ENCODE measurements around the gene ELOVL7.
A peak's percentile ranks its signal among the peaks of the same experiment; 100 is the strongest.
"Not testable (repeated sequence)": the region's sequence is repeated elsewhere in the genome, so short reads cannot be mapped to it uniquely, and the experiment has no call there.

ELOVL7 gene

DNA sequence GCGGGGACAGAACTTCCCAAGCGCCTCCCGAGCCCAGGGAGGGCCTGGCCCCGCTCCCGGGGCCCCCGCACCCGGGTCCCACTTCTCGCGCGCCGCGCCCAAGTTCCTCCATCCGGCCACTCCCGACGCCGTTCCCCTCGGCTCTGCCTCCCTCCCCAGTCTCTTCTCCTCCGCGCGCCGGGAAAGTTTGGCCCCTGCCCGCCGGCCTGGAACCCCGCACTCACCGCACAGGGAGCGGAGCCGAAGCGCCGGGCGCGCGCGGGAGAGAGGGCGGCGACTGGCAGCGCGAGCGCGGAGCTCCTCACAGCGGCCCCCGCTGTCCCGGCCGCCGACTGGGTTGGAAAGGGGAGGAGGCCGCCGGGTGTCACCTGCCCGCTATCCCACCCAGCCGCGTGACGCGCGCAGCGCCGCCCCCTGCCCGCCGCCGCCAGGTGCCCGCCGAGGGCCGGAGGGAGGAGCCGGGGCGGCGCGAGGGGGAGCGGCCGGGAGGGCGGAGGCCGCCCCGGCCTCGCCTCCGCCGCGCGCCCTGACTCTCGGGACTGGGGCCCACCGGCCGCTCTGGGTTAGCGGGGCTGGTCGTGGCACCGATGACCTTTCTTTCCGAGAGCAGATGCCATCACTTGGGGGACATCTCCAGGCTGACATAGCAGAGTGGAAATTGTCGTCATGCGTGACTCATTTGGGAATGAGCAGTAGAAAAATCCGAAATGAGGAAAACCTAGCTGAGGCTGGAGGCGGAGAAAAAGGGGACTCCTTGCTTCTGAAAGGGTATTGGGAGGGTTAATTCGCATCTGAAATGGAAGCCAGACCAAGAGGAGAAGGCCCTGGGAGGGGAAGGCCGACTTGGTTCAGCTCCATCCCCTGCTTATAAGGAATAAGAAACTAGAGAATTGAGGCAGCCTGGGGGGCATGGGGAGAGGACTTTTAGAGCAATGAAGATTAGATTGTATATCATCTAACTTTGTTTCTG lies at the start of gene ELOVL7:
ELOVL7 (minus strand) TSS at position 334 of the 970 bp plus-strand sequence. CDS start 56,872 bp downstream, outside the sequence.
- peak; percentile 87 for DNase-seq

DNA sequence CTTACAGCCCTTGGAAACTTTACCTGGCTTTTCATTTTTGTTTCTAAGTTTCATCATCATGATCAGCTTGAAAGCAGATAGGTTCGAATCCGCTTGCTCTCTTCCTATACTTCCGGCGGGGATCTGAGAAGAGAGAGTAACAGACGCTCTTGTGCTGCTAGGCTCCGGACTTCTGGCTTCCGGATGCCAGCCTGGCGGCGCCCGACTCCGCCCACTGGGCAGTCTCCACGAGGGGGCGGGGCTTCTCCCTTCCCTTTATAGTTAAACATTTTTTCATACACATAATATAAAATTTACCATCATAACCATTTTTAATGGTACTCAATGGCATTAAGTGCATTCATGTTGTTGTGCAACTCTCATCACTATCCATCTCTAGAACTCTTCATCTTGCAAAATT lies 49.5 kb upstream of the ELOVL7 start:
- DNase-seq: no peak

DNA sequence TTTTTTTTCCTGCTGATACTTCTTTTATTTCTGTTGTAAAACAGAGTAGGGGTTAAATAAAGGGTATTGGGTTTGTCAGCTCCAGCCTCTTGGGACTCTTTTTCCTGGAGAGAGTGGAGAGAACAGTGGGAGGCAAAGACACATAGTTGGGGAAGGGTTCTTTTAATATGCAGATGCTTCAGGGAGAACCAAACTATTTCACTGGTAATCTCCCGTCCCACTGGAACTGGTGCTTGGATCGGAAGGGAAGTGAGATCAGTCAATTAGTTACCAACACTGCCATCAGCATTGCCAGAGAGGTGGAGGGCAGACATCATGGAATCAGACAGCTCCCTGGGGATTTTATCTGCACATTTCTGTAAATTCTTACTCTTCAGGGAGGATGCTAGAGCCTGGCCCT lies 47.6 kb upstream of the ELOVL7 start:
- DNase-seq: no peak

DNA sequence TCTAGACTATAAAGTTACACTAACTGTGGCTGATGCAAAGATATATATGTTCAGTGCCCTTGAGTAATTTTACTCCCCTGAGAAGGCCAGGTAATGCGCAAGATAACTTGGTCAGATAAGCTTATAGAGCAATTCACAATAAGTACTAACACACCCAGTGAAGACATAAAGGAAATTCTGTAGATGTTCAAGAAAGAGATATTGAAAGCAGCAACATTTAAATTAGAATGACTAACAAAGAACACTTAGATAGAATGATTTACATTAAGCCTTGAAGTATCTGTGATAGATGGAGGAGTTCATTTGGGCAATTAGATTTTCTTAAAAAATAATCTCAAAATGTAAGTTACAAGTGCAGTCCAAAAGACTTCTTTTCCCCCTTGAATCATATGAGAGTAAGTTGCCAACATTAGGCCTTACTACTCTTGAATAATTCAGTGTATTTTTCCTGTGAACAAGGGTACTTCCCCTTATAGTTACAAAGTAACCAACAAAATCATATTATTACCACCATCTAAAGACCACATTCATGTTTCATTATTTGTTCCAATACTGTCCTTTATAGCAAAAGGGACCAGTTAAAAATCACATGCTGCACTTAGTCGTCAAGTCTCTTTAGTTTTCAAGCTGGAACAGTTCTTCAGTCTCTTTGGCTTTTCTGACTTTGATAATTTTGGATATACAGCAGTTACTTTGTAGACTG lies 44.4 kb upstream of the ELOVL7 start:
- no peak for DNase-seq

DNA sequence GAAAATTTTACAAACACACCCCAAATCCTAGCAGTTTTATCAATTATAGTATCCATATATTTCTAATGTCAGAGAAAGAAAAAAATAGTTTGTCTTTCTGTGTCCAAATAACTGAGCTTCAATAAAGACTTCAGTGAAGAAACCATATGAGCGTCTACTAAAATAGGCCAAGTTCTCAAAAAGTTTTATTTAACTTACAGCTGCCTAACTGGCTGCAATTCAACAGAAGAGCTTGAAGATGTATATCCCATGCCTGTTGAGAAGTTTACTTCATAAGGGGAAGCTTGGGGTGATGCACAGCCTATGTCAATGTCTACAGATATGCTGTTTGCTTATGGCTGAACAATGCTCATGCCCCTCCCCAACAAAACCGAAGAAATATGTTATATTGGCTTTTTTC lies 43.7 kb upstream of the ELOVL7 start:
- no peak for DNase-seq

DNA sequence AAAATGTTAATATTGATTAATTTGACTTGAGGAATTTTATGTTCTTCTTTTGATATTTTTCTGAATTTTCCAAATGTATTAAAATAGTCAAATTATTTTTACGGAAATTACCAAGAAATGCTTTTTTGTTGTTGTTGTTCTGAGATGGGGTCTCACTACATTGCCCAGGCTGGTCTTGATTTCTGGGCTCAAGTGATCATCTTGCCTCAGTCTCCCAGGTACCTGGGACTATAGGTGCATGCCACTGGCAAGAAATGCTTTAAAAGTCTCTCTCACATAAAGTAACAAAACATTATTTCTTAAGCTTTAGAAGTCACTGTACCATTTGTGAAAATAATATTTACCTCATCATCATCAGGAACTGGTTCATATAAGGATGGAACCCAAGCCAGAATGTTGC lies 43.0 kb upstream of the ELOVL7 start:
- DNase-seq: no peak

DNA sequence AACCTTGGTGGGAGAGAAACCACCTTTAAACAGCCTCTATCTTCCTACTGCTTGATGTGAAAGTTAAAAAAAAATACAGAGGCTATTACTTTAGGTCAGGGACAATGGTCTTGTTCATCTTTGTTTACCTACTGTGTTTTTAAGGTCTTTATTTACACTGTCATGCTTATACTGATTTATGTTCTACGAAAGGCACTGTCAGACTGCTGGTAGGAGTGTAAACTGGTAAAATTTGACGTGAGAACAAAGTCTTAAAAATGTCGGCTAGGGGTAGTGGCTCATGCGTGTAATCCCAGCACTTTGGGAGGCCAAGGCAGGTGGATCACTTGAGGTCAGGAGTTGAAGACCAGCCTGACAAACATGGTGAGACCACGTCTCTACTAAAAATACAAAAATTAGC lies 42.1 kb upstream of the ELOVL7 start:
- DNase-seq: no peak

DNA sequence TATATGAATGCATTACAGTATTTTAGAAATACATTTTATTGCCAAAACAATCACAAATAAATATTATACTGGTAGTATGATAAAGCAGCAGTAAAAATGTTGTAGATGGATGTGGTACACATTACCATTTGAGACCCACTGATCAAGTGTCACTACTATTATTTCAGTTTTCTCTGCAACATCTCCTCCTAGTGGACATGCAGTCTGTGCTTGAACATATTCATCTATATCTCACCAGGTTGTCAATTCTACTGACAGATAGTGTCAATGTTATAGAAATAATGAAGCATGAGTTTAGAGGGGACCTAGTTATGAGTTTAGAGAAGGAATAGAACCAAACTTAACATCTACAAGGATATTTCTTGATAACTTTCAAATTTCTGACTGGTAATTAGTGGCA lies 39.2 kb upstream of the ELOVL7 start:
- no peak for DNase-seq

DNA sequence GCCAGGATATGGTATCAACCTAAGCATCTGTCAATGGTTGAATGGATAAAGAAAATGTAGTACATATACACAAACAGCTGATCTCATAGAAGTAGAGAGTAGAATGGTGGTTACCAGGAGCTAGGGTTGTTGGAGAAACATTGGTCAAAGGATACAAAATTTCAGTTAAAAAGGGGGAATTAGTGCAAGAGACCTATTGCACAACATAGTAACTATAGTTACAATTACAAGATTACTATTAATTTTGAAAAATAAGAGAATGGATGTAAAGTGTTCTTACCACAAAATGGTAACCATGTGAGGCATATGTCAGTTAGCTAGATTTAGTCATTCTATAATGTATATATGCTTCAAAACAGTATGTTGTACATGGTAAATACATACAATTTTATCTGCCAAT lies 28.8 kb upstream of the ELOVL7 start:
- no peak for DNase-seq

DNA sequence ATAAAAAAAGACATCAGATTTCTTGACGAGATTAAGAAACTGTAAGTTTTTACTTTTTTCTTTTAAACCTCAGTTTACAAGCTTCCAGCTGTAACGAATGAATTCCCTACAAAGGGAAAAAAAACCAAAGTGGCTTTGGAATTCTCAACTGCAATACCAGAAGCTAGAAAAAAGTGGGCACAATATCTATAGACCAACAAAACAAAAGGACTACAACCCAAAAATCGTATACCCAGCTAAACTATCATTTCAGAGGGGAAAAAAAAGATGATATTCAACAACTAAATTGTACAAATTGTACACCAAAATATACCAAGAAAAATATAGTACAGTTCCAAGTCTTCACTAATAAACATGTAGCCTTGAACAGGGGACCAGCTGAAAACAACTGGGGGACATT lies 26.8 kb upstream of the ELOVL7 start:
- no peak for DNase-seq

DNA sequence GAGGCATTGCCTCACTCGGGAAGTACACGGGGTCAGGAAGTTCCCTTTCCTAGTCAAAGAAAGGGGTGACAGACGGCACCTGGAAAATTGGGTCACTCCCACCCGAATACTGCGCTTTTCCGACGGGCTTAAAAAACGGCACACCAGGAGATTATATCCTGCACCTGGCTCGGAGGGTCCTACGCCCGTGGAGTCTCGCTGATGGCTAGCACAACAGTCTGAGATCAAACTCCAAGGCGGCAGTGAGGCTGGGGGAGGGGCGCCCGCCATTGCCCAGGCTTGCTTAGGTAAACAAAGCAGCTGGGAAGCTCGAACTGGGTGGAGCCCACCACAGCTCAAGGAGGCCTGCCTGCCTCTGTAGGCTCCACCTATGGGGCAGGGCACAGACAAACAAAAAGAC lies 16.5 kb upstream of the ELOVL7 start:
- DNase-seq: not testable (repeated sequence)

DNA sequence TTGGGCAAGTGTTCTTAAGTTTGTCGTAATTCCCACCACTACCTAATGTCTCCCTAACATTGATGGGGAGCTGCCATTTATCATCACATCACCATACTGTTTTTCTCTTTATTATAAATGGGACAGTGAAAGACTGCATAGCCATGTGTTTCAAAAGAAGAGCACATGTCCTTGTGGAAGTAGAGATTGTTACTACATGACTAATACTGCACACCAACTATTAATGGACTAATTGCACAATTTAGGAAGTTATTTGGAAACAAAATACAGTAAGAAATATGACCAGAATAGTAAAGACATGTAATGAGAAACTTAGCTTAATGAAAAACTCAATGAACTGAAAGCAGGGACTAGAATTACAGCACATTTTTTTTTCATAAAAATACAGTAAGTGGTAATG lies 12.0 kb upstream of the ELOVL7 start:
- no peak for DNase-seq

DNA sequence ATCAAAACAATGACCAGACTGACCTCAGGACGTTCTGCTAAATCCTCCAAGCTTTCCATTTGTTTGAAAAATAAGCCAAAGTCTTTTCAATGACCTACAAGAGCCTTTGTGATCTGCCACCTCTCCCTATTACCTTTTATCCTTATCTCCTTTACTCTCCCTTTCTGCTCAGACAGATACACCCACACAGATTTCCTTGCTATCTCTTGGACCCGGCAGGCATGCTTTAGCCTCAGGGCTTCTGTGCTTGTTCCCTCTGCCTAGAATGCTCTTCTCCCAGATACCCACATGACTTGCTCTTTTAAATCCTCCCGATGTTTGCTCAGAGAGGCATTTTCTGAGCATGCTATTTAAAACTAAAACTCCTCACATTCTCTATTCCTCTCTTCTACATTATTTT lies 8.9 kb upstream of the ELOVL7 start:
- DNase-seq: no peak

DNA sequence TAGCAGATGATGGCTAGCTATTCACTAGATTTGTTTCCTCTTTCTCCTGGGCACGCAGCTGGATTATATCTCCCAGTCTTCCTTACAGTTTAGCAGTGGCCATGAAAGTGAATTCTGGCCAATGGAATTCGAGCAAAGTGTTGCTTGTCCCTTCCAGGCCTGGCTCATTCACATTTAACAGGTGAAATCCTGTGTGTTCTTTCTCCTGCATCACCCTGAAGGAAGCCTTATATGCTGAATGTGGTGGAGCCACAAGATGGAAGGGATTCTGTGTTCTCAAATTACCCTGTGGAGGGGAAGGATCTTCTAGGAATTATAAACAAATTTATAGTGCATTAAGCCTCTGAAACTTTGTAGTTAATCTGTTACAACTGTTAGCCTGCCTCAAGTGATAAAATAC lies 8.2 kb upstream of the ELOVL7 start:
- no peak for DNase-seq

DNA sequence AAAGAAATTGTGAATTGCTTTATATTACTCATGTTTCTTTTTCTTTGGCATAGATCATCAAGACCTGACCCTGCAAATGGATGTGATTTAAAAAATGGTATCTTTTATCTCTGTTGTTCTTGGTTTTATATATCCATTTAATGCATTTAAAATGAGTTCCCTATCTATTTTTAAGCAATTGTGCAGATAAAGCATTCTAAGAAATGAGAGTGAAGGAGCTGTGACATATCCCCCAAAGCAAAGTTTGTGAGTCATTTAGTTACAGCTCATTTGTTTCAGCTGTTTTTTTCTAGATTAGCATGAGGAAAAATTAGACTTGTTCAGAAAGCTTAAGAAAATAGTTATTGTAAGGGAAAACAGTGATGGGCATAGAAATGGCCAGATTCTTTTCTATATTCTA lies 7.6 kb upstream of the ELOVL7 start:
- DNase-seq: no peak

DNA sequence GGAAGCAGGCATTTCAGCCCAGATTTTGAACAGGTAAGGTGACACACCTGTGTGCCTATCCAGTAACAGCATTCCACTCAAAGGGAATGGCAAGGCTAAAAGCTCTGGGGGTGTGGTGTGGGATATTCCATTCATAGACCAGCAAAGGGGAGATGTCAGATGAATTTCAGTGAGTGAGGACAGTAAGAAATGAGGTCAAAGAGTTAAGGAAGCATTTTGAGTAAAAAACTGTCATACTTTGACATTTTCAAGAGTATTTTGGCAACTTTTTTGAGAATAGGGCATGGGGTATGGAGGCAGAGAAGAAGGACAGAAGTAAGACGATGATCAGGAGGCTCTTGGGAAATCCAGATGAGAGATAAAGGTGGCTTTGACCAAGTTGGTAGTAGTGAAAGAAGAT lies 2.2 kb upstream of the ELOVL7 start:
- no peak for DNase-seq

DNA sequence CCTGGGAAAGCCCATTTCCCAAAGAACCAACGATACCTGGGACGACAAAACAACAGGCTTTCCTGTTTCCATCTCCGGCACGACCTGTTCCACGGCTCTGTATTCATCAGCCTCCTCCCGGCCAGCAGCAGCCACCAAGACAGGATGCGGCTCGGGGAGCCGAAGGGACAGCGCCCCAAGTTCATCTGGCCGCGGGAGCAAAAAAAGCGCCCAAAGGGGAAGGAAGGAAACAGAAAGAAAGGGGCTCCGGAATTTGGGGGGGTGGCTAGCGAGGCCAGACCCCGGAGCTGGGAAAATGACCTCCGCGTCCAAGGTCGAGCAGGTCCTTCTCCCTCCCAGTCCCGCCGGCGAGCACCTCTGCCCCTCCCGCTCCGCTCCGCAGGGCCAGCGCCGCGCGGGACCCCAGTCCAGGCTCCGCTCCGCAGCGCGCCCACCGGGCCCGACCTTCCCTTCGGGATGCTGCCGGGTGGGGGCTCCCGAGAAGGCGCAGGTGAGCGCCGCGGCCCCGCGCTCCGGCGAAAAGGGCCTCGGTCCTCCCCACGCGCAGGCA lies 608 bp downstream of the ELOVL7 start:
- DNase-seq: no peak

DNA sequence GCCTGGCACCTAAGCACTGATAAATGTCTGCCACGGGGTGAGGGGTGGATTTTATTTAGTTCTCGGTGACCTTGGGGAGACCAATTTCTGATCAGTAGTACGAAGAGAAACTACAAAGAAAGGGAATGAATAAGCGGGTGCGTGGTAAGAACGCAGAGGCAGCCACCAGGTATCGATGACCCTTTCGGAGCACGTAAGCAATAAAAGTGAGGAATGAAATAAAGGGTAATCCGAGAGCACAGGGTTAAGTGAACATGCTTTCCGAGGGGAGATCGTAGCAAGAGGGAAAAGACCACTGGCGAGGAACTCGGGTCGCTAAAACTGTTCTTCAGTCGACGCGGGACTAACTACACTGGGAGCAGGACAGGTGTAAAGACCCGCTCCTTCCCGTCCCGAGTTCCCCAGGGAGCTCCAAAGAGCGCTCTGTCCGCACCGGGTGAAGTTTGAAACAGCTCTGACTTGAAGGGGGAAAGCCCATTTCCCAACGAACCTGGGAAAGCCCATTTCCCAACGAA lies 1.1 kb downstream of the ELOVL7 start:
- peak; percentile 27 for DNase-seq

DNA sequence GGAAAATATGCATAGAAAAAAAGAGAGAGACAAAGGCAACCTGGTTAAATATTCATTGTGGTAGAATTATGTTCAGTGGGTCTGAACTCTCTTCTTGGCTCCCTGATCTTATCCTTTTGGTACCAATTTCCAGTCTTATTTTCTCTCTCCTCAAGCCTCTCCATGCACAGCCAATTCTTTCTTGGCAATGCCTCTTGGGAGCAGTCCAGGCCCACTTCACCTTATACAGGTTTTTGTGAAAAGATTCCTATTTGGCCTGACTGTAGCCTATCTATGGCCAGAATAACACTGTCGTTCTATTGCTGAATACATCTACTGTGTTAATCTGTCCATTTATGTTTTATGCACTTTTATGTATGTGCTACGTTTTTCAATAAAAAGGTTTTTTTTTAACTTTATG lies 2.7 kb downstream of the ELOVL7 start:
- DNase-seq: no peak

DNA sequence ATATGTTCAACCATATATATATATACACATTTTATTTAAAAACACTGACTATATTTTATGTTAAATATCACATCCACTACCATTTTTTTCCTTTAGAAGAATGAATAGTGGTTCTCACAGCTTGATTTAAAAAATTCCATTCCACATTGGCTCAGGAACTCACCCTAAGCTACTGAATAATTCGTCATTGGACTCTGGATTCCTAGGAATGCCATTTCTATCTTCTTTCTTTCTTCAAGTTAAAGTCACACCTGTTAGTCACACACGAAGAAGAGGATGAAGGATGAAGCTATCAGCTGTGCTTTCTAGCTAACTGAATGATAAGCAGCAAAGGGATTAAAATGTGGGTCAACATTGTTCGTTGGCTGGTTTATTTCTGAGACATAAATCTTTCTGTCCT lies 7.9 kb downstream of the ELOVL7 start:
- no peak for DNase-seq

DNA sequence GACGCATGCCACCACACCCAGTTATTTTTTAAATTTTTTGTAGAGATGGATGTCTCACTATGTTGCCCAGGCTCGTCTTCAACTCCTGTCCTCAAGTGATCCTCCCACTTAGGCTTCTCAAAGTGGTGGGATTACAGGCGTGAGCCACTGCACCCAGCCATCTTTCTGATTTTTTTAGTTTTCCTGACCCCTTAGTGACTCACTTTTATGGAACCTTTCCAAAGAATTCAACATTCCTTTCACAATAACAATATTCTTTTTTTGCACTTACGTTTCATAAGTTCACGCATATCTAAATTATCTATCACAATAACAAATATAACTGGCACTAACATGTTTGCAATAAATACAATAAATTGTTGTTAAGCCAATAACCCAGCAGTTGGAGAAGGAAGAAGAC lies 8.5 kb downstream of the ELOVL7 start:
- DNase-seq: no peak

DNA sequence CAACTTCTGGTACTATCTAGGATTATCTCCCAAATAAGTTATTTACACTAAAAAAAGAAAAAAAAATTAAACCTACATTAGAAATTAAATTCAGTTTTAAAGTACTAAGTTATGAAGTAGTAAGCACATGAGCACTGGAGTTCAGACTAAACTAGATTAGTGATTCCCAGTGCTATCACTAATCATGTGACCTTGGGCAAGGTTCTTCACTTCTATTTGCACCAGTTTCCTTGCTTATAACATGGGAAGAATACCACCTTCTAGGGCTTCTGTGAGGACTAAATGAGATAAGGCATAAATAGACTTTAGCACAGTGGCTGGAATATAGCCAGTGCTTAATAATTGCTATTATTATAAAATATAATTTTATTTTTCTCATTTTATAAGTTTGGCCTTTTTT lies 10.5 kb downstream of the ELOVL7 start:
- DNase-seq: no peak

DNA sequence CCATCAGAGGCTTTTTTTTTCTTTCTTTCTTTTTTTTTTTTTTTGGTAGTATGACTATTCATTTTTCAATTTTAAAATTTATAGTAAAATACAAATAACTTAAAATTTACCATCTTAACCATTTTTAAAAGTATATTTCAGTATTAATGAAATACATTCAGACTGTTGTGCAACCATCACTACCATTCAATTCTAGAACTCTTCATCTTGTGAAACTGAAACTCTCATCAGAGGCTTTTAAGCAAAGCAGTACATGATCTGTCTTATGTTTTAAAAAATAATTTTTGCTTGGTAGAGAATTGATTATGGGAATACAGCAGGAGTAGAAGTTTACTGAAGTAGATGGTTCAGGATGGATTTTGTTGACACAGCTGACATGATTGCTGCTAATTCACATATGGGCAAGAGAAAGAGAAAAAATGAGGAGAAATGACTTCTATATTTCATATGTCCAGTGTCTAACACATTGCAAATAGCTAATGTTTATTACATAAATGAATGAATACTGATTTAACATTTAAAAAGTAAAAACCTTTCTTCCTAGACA lies 13.4 kb downstream of the ELOVL7 start:
- no peak for DNase-seq
